NCI-H1105 (cell line): Measurements from ENCODE around the gene LDLR.
A peak's percentile ranks its signal among the peaks of the same experiment; 100 is the strongest.
"Not testable (repeated sequence)": the region's sequence is repeated elsewhere in the genome, so short reads cannot be mapped to it uniquely, and the experiment has no call there.

Source experiments
- DNase-seq: peaks from one replicate; lab custom pipeline; 2025; lab: John Stamatoyannopoulos, UW

The LDLR gene

GRCh38 chr19:11140896-11141295, 51.6 kb downstream of the LDLR start:
- no peak for DNase-seq

- no peak for DNase-seq
These were observed 52.8 kb downstream of the LDLR start for GRCh38 chr19:11141937-11142527.

DNA sequence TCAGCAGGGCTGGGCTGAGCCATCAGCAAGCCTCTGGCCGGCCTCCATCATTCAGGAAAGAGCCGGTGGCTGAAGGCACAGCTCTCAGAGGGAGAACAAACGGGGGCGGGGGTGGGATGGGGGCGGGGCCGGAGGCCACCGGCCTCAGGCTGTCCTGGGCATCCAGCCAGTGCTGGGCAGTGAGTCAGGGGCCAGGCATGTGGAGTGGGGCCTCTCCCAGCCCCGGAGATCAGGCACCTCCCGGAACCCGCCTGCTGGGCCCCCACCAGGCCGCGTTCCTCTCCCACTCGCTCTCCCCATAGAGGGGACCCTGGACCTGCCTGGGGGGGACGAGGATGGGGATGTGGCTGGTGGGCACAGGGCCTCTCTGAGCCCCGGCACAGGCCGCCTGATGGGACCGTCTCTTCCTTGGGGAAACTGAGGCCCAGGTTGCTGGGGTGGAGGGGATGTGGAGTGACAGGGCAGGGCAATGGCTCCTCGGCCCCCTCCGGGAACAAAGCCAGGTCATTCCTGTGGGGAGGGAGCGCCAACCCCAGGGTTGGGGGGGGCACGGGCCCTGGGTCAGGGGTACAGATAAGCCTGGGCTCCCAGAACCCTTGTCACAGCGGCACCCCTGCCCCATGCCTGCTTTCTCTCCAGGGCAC, 53.4 kb downstream of the LDLR start:
- no peak for DNase-seq

DNA sequence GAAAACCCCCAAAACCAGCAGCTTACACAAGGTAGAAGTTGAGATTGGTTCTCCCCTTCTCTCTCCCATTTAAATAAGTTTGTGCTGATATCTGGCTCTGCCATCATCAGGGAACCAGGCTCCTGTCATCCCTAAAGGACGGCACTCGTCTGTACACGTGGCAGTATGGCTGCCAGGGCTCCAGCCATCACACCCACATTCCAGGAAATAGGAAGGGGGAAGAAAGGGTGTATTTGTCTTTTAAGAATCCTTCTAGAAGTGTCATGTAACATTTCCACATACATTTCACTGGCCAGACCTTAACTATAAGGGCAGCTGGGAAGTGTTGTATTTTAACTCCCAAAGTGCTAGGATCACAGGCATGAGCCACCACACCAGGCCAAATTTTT, 56.3 kb downstream of the LDLR start:
- DNase-seq: no peak

DNA sequence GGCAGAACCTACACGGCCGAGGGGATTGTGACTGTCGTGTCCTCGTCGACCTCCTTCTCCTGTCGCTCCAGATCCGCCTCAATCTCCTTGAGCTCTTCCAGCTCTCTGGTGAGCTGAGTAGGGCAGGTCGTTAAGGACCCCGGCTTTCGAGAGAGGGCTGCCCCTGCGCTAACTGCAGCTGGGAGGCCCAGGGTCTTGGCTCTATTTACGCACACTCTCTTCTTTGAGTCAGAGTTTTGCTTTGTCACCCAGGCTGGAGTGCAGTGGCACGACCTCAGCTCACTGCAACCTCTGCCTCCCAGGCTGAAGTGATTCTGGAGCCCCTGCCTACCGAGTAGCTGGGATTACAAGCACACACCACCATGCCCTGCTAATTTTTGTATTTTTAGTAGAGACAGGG, 58.7 kb downstream of the LDLR start:
- no peak for DNase-seq

- no peak for DNase-seq
These were observed 61.9 kb downstream of the LDLR start for GRCh38 chr19:11151181-11151580.

DNA sequence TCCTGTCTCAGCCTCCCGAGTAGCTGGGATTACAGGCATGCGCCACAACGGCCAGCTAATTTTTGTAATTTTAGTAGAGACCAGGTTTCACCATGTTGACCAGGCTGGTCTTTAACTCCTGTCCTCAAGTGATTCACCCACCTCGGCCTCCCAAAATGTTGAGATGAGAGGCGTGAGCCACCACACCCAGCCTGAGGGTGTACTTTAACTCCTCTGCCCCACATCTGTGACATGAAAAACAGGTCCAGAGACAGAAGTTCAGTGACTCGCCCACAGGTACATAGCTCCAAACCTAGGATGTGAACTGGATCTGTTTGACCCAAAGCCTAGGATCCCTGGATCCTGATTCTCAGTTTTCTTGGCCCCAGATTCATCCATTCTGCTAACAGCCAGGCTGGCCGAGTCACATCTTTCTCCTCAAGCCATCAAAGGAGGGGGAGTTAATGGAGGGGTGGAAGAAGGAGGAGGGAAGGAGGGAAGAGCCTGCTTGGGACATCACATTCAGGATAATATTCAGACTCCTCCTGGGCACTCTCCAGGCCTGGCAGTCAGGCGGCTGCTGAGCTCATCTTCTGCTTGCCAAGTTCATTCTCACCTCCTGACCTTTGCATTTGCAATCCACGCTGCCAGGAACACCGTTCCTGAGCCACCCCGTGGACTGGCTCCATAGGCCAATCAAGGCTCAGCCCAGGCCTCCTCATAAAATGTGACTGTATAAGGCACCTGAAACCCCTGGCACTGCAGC, 63.2 kb downstream of the LDLR start:
- DNase-seq: no peak

DNA sequence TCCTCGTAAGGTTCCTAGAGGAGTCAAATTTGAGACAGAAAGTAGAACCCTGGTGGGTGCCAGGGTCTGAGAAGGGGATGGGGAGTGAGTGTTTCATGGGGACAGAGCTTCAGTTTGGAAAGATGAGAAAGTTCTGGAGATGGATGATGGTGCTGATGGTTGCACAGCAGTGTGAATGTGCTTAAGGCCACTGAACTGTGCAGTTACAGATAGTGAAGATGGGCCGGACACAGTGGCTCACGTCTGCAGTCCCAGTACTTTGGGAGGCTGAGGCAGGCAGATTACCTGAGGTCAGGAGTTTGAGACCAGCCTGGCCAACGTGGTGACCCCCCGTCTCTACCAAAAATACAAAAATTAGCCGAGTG, 65.4 kb downstream of the LDLR start:
- no peak for DNase-seq

DNA sequence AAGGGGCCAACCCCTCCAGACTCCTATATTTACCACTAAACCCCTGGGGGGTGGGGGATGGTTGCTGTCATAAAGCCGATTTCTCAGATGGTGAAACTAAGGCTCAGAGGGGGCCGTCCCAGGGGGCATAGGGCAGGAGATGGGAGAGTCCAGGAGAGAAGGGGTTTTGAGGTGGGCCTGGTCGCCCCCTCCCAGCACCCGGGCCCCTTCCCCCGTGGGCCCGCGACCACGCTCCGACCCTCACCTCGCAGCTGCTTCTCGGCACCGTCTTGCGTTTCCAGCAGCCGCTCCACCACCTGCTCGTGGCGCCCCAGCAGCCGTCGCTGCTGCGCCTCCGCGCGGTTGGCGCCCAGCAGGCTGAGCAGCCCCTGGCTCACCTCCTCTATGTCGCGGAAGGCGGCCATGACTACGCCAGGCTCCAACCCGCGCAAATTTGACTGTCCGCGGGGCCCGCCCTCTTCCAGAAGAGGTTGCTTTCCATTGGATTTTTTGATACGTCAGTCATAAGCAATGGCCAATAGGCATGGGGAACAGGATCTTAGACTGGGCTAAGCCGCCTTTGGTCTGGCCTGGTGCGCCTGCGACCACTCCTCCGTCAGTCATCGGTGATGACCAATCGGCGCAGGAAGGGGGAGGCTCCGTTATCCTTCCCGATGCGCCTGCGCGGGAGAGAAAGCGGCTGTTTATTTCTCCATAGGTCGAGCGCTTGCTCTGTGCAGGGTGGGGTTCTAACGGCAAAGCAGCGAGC, 66.3 kb downstream of the LDLR start, which contains the start of gene SPC24:
Gene SPC24 (minus strand): TSS at position 410 of the 748 bp plus-strand sequence. CDS start 6 bp downstream, at position 404.
- peak; percentile 98 for DNase-seq

- DNase-seq: no peak
These were observed 70.6 kb downstream of the LDLR start for GRCh38 chr19:11159598-11160439.

- not testable (repeated sequence) for DNase-seq
These were observed 71.1 kb downstream of the LDLR start for GRCh38 chr19:11160440-11160768.

- no peak for DNase-seq
These were observed 75.0 kb downstream of the LDLR start for GRCh38 chr19:11164296-11164695.

DNA sequence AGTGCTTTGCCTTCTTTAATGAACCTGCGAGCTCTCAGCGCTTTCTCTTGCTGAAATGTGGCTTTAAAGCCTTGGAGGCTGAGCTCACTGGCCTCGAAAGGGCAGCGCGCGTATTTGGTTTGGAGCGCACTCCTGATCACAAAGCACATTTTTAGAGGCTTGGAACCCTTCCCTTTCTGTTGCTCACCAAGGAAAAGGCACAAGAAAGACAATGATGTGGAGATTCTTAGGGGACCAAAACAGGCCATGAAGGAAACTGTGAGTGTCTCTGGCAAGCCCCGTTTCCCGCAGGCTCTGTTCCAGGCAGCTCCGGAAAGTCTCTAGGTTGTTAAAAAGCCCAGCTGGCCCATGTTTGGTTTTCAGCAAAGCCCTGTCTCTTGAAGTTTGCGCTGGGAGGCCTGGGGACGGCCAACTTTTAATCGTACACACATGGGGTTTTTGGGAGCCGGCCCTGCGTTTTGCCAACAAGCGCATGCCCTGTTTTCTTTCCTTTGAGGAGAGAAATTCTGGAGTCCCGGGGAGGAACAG, 75.7 kb downstream of the LDLR start:
- no peak for DNase-seq

GRCh38 chr19:11165486-11166030, 76.3 kb downstream of the LDLR start:
- DNase-seq: no peak

- DNase-seq: no peak
These were observed 77.2 kb downstream of the LDLR start for GRCh38 chr19:11166281-11167142.

DNA sequence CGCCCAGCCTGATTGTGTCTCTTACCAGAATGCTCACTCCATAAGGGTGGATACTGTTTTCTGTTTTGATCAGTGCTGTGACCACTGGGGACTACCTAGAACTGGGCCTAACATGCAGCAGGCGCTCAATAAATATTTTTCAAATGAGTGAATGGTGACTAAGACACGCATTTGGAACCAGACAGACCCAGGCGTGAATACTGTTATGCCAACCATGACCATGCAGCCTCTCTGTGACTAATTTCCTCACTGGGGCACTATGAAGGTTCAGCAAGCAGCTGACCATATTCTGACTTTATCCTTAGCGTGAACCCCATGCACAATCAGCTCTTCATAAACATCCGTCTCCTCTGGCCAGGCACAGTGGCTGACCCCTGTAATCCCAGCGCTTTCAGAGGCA, 79.3 kb downstream of the LDLR start:
- no peak for DNase-seq

DNA sequence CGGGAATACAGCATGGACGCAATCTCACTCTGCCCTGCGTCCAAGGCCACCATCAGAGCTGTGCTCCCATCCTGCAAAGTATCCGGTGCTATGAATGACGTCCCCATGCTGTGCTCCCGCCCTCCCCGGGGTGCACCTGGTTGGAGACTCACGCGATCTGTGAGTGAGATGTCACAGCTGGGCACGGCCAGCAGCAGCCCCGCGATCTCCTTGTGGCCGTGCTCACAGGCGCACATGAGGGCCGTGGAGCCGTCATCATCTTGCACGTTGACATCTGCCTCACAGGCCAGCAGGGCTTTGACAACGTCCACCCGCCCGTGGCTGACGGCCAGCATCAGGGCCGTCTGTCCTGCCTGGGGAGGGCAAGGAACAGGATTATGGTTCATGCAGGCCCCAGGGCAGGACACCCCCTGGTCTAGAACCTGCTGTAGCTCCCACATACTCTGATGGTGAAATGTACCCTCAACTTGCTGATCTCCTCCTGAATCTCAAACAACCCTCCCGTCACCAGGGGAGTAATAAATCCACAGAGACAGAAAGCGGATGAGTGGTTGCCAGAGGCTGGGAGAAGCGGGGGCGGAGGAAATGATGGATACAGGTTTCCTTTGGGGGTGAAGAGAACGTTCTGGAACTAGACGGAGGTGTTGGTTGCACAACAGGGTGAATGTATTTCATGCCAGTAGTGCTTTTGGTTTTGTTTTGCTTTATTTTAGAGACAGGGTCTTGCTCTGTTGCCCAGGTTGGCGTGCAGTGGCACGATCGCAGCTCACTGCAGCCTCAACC, 80.8 kb downstream of the LDLR start:
- no peak for DNase-seq

- no peak for DNase-seq
These were observed 81.9 kb downstream of the LDLR start for GRCh38 chr19:11171144-11171543.

DNA sequence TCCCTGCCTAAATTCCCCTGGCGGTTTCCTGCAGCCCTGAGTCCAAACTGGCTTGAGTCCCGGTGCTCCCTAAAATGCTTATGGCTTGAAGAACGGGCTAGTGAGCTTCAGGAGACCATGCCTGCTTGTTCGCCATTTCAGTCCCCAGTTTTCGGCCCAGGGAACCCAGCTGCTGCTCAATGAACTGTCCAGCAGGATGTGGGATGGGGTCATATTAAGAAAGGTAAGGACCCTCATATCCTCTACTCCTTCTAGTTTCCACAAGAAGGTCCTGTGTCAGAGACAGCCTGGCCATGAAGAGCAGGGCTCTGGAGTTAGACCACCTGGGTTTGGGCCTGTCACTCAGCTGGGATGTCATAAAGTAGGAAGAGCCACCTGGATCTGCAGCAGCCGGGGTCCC, 83.3 kb downstream of the LDLR start:
- no peak for DNase-seq
